Stimulated activated memory B cell treated with anti-CD40 and anti-IgM and Interleukin-4, amounts not matched to agents 10 μg/mL and 1 μg/mL and 100 μg/mL, for 72 hours (primary cell): ENCODE results near the gene TUT1.

Experiments used
- ATAC-seq: fragments of 150-1000 bp; cut with Tn5 transposase; 2 replicates; pipeline ENCODE4 v1.10.0; 2021
- H3K27ac Mint-ChIP-seq: one replicate; pipeline ENCODE4 v1.8.0; 2022; ENCODE audit warnings: mild to moderate bottlenecking, mixed read lengths
- H3K27me3 Mint-ChIP-seq: one replicate; pipeline ENCODE4 v1.8.0; 2022; ENCODE audit warnings: mixed read lengths
- H3K36me3 Mint-ChIP-seq: one replicate; pipeline ENCODE4 v1.8.0; 2022; ENCODE audit warnings: mixed read lengths
- H3K4me1 Mint-ChIP-seq: one replicate; pipeline ENCODE4 v1.8.0; 2022; ENCODE audit warnings: mixed read lengths
- H3K4me3 Mint-ChIP-seq: one replicate; pipeline ENCODE4 v1.8.0; 2022; ENCODE audit warnings: mild to moderate bottlenecking, moderate library complexity, mixed read lengths
- H3K9me3 Mint-ChIP-seq: one replicate; pipeline ENCODE4 v1.8.0; 2022; ENCODE audit warnings: mixed read lengths

Gene TUT1

GRCh38 chr11:62534779-62535545, 56.4 kb downstream of the TUT1 start:
- H3K4me1 Mint-ChIP-seq = peaks cover 33% of the 10 kb centered on the region
- no peaks in the 10 kb centered on the region for H3K27me3 Mint-ChIP-seq
- H3K36me3 Mint-ChIP-seq = peaks cover 71% of the 10 kb centered on the region
- peak overlapping the region; percentile 68 for H3K27ac Mint-ChIP-seq
- ATAC-seq = no peak
- H3K4me3 Mint-ChIP-seq = no peak overlapping the region
- no peaks in the 10 kb centered on the region for H3K9me3 Mint-ChIP-seq

GRCh38 chr11:62532096-62532495, 59.2 kb downstream of the TUT1 start:
- Mint-ChIP-seq H3K9me3 (no peaks in the 10 kb centered on the region), H3K27me3 (no peaks in the 10 kb centered on the region), H3K36me3 (peaks cover 85% of the 10 kb centered on the region), H3K4me3 (no peak overlapping the region), H3K4me1 (peaks cover 9% of the 10 kb centered on the region), H3K27ac (peak overlapping the region; percentile 12)
- ATAC-seq = no peak
